ENCODE measurements around the gene ZNF791.

DNA sequence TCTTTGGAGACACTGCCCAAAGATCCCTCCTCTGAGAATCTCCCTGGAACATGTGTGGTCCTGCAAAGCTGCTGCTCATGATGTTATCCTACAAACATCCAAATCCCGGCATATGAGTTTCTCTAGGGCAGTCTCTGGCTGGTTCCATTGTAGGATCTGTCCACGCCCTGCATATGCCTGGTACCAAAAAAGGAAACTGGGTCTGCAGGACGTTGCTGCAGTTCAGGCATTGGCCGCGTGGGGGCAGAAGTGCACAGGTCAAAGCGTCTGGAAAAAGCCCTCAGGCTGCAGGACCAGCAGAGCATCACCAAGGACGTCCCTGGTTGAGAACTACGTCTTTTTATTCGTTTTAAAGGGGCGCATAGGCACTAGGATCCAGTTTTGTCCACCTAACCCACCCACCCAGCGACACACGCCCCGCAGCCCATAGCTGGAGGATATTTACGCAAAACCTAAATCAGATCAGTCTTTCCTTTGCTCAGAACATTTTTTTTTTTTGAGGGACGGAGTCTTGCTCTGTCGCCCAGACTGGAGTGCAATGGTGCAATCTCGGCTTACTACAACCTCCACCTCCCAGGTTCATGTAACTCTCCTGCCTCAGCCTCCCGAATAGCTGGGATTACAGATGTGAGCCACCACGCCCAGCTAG, 46.6 kb upstream of the ZNF791 start:
- TF ChIP-seq POLR2AphosphoS5 (IDR thresholded peaks at IDR 0.05) = peak in 2 of 3 donors; percentile 22 to 24
- no peak for TF ChIP-seq POLR2A (IDR thresholded peaks at IDR 0.05)
- TF ChIP-seq, protein P1, sequence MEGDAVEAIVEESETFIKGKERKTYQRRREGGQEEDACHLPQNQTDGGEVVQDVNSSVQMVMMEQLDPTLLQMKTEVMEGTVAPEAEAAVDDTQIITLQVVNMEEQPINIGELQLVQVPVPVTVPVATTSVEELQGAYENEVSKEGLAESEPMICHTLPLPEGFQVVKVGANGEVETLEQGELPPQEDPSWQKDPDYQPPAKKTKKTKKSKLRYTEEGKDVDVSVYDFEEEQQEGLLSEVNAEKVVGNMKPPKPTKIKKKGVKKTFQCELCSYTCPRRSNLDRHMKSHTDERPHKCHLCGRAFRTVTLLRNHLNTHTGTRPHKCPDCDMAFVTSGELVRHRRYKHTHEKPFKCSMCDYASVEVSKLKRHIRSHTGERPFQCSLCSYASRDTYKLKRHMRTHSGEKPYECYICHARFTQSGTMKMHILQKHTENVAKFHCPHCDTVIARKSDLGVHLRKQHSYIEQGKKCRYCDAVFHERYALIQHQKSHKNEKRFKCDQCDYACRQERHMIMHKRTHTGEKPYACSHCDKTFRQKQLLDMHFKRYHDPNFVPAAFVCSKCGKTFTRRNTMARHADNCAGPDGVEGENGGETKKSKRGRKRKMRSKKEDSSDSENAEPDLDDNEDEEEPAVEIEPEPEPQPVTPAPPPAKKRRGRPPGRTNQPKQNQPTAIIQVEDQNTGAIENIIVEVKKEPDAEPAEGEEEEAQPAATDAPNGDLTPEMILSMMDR (IDR thresholded peaks at IDR 0.05) = peak; percentile 66 to 93 (median 83)
